ENCODE data around the gene SCG5. TPM values are rescaled to one million over a fixed set of nuclear protein-coding genes. Genes with fewer than 3 reads are reported as not detected.

The SCG5 gene
- total RNA-seq, 4 donors from 2014 or later, result not detected

DNA sequence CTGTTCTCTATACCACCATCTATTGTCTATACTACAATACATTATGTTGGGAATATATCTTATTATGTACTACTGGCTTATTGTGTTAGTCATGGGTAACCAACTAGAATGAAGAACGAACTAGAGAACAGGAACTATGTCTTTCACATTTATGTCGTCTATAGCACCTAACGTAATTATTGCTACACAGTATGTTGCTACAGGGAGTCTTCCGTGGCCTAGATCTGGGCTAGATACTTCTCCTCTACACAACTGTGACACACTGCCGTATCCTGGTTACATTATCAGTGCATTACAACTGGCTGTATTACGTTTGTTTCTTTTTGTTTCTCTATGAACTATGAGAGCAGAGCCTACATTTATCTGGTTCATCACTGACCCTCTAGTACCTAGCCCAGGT lies 34.0 kb downstream of the SCG5 start:
- H3K27ac ChIP-seq, result no peak overlapping the region
- H3K9me3 ChIP-seq, result no peaks in the 10 kb centered on the region
- DNase-seq (ENCODE audit: low spot score in 2 of 2), result no peak
- 49% methylated on average over 6 of the region's 6 CpGs for WGBS
- TF ChIP-seq POLR2AphosphoS5 (IDR thresholded peaks at IDR 0.05) (no peak), POLR2A (IDR thresholded peaks at IDR 0.05) (no peak), EP300 (IDR thresholded peaks at IDR 0.05) (no peak)
- TF ChIP-seq, protein P1, sequence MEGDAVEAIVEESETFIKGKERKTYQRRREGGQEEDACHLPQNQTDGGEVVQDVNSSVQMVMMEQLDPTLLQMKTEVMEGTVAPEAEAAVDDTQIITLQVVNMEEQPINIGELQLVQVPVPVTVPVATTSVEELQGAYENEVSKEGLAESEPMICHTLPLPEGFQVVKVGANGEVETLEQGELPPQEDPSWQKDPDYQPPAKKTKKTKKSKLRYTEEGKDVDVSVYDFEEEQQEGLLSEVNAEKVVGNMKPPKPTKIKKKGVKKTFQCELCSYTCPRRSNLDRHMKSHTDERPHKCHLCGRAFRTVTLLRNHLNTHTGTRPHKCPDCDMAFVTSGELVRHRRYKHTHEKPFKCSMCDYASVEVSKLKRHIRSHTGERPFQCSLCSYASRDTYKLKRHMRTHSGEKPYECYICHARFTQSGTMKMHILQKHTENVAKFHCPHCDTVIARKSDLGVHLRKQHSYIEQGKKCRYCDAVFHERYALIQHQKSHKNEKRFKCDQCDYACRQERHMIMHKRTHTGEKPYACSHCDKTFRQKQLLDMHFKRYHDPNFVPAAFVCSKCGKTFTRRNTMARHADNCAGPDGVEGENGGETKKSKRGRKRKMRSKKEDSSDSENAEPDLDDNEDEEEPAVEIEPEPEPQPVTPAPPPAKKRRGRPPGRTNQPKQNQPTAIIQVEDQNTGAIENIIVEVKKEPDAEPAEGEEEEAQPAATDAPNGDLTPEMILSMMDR (IDR thresholded peaks at IDR 0.05), result no peak
- no peaks in the 10 kb centered on the region for H3K36me3 ChIP-seq
- no peak overlapping the region for H3K4me3 ChIP-seq
- H3K27me3 ChIP-seq, result no peaks in the 10 kb centered on the region
- peaks cover 43% of the 10 kb centered on the region for H3K4me1 ChIP-seq

- no peaks in the 10 kb centered on the region for H3K27me3 ChIP-seq
- no peaks in the 10 kb centered on the region for H3K9me3 ChIP-seq
- no peak for TF ChIP-seq POLR2A (IDR thresholded peaks at IDR 0.05)
- H3K36me3 ChIP-seq, result no peaks in the 10 kb centered on the region
- H3K27ac ChIP-seq, result no peak overlapping the region
- 40% methylated on average over 2 of the region's 2 CpGs for WGBS
- DNase-seq (ENCODE audit: low spot score in 2 of 2), result no peak
- no peak overlapping the region for H3K4me3 ChIP-seq
- peaks cover 36% of the 10 kb centered on the region for H3K4me1 ChIP-seq
Observed at GRCh38 chr15:32676169-32676568, 34.7 kb downstream of the SCG5 start.

DNA sequence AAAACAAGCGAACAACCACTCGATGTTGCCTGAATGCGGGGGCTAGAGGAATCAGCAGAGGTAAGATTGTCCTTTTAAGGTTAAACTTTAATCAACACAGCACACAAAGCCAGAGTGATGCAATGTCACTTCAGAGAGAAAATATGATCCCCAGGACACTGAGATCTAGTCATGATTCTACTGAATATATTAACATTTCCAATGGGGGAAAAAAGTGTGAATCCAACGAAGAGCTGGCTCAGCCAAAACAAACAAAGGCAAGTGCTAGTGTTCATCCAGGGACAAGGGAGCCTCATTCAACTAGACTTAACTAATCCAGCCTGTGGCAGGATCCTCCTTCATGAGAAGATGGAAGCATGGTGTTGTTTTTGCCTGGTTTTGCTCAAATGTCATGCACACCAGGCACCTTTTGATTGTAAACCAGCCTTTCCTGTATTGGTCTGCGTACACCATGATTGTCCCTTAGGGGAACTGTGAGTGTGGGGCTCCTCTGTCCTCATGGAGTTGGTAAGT lies 35.8 kb downstream of the SCG5 start:
- H3K9me3 ChIP-seq, result no peaks in the 10 kb centered on the region
- H3K27me3 ChIP-seq, result no peaks in the 10 kb centered on the region
- H3K36me3 ChIP-seq, result no peaks in the 10 kb centered on the region
- H3K27ac ChIP-seq, result no peak overlapping the region
- no peak for DNase-seq (ENCODE audit: low spot score in 2 of 2)
- TF ChIP-seq POLR2AphosphoS5 (IDR thresholded peaks at IDR 0.05) (no peak), POLR2A (IDR thresholded peaks at IDR 0.05) (no peak), EP300 (IDR thresholded peaks at IDR 0.05) (no peak)
- TF ChIP-seq, protein P1 (IDR thresholded peaks at IDR 0.05), result no peak
- peaks cover 34% of the 10 kb centered on the region for H3K4me1 ChIP-seq
- H3K4me3 ChIP-seq, result no peak overlapping the region
- 78% methylated on average over 5 of the region's 5 CpGs for WGBS

GRCh38 chr15:32679298-32679690 lies 37.8 kb downstream of the SCG5 start:
- Histone ChIP-seq H3K4me3 (no peak overlapping the region), H3K36me3 (no peaks in the 10 kb centered on the region), H3K27ac (no peak overlapping the region), H3K4me1 (peaks cover 42% of the 10 kb centered on the region), H3K27me3 (no peaks in the 10 kb centered on the region), H3K9me3 (no peaks in the 10 kb centered on the region)
- TF ChIP-seq, protein P1 (IDR thresholded peaks at IDR 0.05), result no peak
- WGBS, result 78% methylated on average over 4 of the region's 4 CpGs
- DNase-seq (ENCODE audit: low spot score in 2 of 2), result no peak

- no peaks in the 10 kb centered on the region for H3K36me3 ChIP-seq
- DNase-seq (ENCODE audit: low spot score in 2 of 2), result no peak
- H3K4me1 ChIP-seq, result peaks cover 24% of the 10 kb centered on the region
- WGBS, result 78% methylated on average over 3 of the region's 3 CpGs
- H3K4me3 ChIP-seq, result no peak overlapping the region
- H3K9me3 ChIP-seq, result no peaks in the 10 kb centered on the region
- TF ChIP-seq, protein P1 (IDR thresholded peaks at IDR 0.05), result no peak
- TF ChIP-seq POLR2AphosphoS5 (IDR thresholded peaks at IDR 0.05), result peak in 2 of 3 donors; percentile 25 to 72
- no peaks in the 10 kb centered on the region for H3K27me3 ChIP-seq
- no peak overlapping the region for H3K27ac ChIP-seq
Observed at GRCh38 chr15:32682569-32682968, 41.1 kb downstream of the SCG5 start.

- H3K9me3 ChIP-seq, result no peaks in the 10 kb centered on the region
- no peaks in the 10 kb centered on the region for H3K36me3 ChIP-seq
- no peak overlapping the region for H3K27ac ChIP-seq
- TF ChIP-seq, protein P1 (IDR thresholded peaks at IDR 0.05), result no peak
- TF ChIP-seq POLR2A (IDR thresholded peaks at IDR 0.05), result no peak
- TF ChIP-seq EP300 (IDR thresholded peaks at IDR 0.05), result no peak
- no peak for TF ChIP-seq POLR2AphosphoS5 (IDR thresholded peaks at IDR 0.05)
- H3K4me1 ChIP-seq, result peaks cover 22% of the 10 kb centered on the region
- no peak for DNase-seq (ENCODE audit: low spot score in 2 of 2)
- 93% methylated on average over 2 of the region's 2 CpGs for WGBS
- no peak overlapping the region for H3K4me3 ChIP-seq
- H3K27me3 ChIP-seq, result no peaks in the 10 kb centered on the region
Observed at GRCh38 chr15:32682977-32683630, 41.6 kb downstream of the SCG5 start.

All from suprapubic skin (tissue), 4 donors.